GM12891 (cell line): ENCODE results near the gene TTC28.

ENCODE experiments used
- DNase-seq: peaks from one replicate; pipeline ENCODE4 v3.0.0; 2011; ENCODE audit warnings: low spot score; ENCODE audit not compliant: insufficient read length
- FAIRE-seq: peaks from 2 replicates; lab custom pipeline; 2011; peaks lifted over from hg19 to GRCh38; lab: Jason Lieb, UNC
- PAX5 ChIP-seq: IDR thresholded peaks from 2 replicates; pipeline ENCODE4 v1.6.1; 2011; ENCODE audit warnings: low read length, moderate library complexity, mild to moderate bottlenecking; ENCODE audit not compliant: insufficient read depth, severe bottlenecking
- POLR2A ChIP-seq: IDR thresholded peaks from 2 replicates; pipeline ENCODE4 v1.6.1; 2011; ENCODE audit warnings: low read depth, low read length, control low read depth
- POLR2AphosphoS5 ChIP-seq: IDR thresholded peaks from 2 replicates; pipeline ENCODE4 v1.6.1; 2011; ENCODE audit warnings: low read depth, low read length, control low read depth
- POU2F2 ChIP-seq: IDR thresholded peaks from 2 replicates; pipeline ENCODE4 v1.6.1; 2011; ENCODE audit warnings: low read depth, mild to moderate bottlenecking, control low read depth, low read length, moderate library complexity
- SPI1 ChIP-seq: IDR thresholded peaks from 2 replicates; pipeline ENCODE4 v1.6.1; 2011; ENCODE audit warnings: low read depth, low read length, control low read depth
- TAF1 ChIP-seq: IDR thresholded peaks from 2 replicates; pipeline ENCODE4 v1.6.1; 2011; ENCODE audit warnings: low read depth, low read length, control low read depth

The TTC28 gene

GRCh38 chr22:28013611-28014010 is 666.0 kb downstream of the TTC28 start:
- TF ChIP-seq SPI1 (no peak), POU2F2 (no peak), POLR2AphosphoS5 (no peak), POLR2A (no peak)
- no peak for FAIRE-seq

GRCh38 chr22:28012832-28013460 is 666.7 kb downstream of the TTC28 start:
- FAIRE-seq, result no peak
- no peak for DNase-seq
- TF ChIP-seq TAF1, result no peak
- TF ChIP-seq POLR2AphosphoS5, result no peak
- no peak for TF ChIP-seq POLR2A
- TF ChIP-seq PAX5, result no peak
- no peak for TF ChIP-seq POU2F2
- no peak for TF ChIP-seq SPI1

More at GRCh38 chr22:28013611-28014010, 666.0 kb downstream of the TTC28 start:
- no peak for DNase-seq

- FAIRE-seq, result peak; percentile 93
- TF ChIP-seq PAX5 (no peak), POU2F2 (peak; percentile 15; the same call in 1 of the 2 replicates)
- peak; percentile 90 for DNase-seq
These were observed 670.3 kb downstream of the TTC28 start for GRCh38 chr22:28009272-28009827.

- TF ChIP-seq PAX5 (no peak), POU2F2 (no peak), POLR2A (no peak), POLR2AphosphoS5 (no peak), SPI1 (no peak), TAF1 (no peak)
- FAIRE-seq (no peak), DNase-seq (no peak)
These were observed 671.0 kb downstream of the TTC28 start for GRCh38 chr22:28008649-28009048.

- DNase-seq (no peak), FAIRE-seq (no peak)
- no peak for TF ChIP-seq POLR2A
- TF ChIP-seq TAF1, result no peak
- no peak for TF ChIP-seq POLR2AphosphoS5
- TF ChIP-seq SPI1, result no peak
- no peak for TF ChIP-seq PAX5
- TF ChIP-seq POU2F2, result no peak
These were observed 671.6 kb downstream of the TTC28 start for GRCh38 chr22:28008056-28008455.

- no peak for FAIRE-seq
- no peak for DNase-seq
- TF ChIP-seq POLR2A, result no peak
- no peak for TF ChIP-seq TAF1
- TF ChIP-seq POLR2AphosphoS5, result no peak
These were observed 673.4 kb downstream of the TTC28 start for GRCh38 chr22:28006271-28006670.

- no peak for FAIRE-seq
- TF ChIP-seq POLR2AphosphoS5 (no peak), SPI1 (no peak), POLR2A (no peak), POU2F2 (no peak), PAX5 (no peak), TAF1 (no peak)
These were observed 674.1 kb downstream of the TTC28 start for GRCh38 chr22:28005513-28005912.

GRCh38 chr22:28004021-28004420 is 675.6 kb downstream of the TTC28 start:
- no peak for TF ChIP-seq SPI1
- no peak for TF ChIP-seq POU2F2
- TF ChIP-seq TAF1, result no peak
- no peak for TF ChIP-seq POLR2AphosphoS5
- TF ChIP-seq POLR2A, result no peak
- no peak for TF ChIP-seq PAX5
- FAIRE-seq, result no peak

More at GRCh38 chr22:28005513-28005912, 674.1 kb downstream of the TTC28 start:
- no peak for DNase-seq

GRCh38 chr22:28002863-28003565 is 676.6 kb downstream of the TTC28 start:
- no peak for TF ChIP-seq POU2F2
- no peak for TF ChIP-seq POLR2A
- no peak for TF ChIP-seq POLR2AphosphoS5
- no peak for TF ChIP-seq PAX5
- no peak for TF ChIP-seq SPI1
- TF ChIP-seq TAF1, result no peak
- DNase-seq (no peak), FAIRE-seq (no peak)

More at GRCh38 chr22:28004021-28004420, 675.6 kb downstream of the TTC28 start:
- DNase-seq, result no peak
